ENCODE measurements around the gene RMDN3. TPM values are rescaled to one million over a fixed set of nuclear protein-coding genes. Genes with fewer than 3 reads are reported as not detected.

The RMDN3 gene
- polyA plus RNA-seq, 1 donor = 79.8 TPM

DNA sequence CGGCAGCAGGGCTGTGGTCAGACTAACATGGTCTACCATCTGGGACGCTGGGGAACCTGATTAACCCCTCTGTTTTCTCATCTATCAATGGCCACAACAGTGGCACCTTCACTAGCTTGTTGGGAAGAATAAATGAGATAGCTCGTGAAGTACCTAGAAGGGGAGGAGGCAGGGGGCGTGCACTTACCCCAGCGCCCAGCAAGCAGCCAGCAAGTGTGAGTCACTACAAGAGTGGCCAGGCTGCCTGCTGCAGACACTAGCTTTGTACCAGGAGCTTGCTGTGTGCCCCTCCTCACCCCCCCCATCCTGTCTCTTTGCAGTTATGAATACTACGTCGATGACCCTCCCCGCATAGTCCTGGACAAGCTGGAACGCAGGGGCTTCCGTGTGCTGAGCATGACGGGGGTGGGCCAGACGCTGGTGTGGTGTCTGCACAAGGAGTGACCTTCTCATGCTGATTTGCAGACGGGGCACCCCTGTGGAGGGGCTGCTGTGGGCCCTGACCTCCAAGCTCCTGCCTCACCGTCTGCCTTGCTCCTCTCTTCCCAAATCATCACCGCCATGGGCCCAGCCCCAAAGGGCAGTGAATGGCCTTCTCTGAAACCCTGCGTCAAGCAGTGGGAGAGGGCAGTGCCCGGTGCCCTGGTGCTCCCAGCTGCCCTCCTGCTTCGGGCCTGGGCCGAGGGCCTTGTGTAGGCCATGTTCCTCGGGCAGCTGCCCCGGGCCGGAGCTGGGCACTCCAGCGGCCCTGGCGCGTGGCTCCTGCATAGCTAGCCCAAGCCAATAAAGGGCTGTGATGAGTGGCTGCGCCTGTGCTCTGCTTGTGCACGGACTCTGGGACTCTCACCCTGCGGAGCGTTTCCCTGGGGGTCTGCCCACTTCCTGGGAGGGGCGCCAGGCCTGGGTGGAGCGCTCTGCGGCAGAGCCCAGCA lies 12.1 kb upstream of the RMDN3 start:
- Histone ChIP-seq H3K4me3 (ENCODE audit: low read length) (no peak overlapping the region), H3K4me1 (ENCODE audit: control insufficient read depth, insufficient read depth, low read length) (peaks cover 74% of the 10 kb centered on the region), H3K27ac (ENCODE audit: low read length) (peak overlapping the region; percentile 97), H3K9me3 (ENCODE audit: control insufficient read depth, low read depth, low read length) (peaks cover 3% of the 10 kb centered on the region), H3K27me3 (ENCODE audit: control insufficient read depth, insufficient read depth, low read length) (no peaks in the 10 kb centered on the region), H3K36me3 (ENCODE audit: control insufficient read depth, insufficient read depth, low read length) (peaks cover 39% of the 10 kb centered on the region)
- no CpG with 5 or more reads among the region's 32 CpGs for WGBS (ENCODE audit: insufficient coverage, low lambda C conversion rate)
- DNase-seq = peak in 1 of 2 donors; percentile 22

DNA sequence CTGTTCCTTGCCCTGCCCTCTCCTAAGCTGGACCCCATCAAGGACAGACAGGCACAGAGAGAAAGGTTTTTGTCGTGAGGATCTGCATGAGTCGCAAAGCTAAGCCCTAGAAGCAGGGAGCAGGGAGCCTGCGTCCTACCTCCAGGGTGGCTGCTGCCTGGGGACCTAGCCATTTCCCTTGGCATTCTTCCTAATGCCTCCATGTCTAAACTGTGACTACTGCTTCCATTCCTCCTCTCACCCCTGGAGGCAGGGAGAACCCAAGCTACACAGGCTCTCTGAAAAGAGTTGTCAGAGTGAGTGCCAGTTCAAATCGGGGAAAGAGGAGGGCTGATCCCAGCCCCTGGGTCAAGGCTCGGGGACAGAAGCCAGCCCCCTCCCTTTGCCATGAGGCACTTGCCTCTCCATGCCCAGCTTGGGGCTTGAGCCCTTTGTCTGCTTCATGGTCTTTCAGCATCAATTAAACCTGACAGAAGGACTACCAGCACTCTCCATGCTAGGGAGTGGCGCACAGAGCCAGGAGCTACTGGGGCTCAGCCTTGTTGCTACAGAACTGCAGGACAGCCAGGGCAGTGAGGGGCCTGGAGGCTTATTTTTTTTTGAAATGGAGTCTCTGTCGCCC lies 11.3 kb upstream of the RMDN3 start:
- Histone ChIP-seq H3K36me3 (ENCODE audit: control insufficient read depth, insufficient read depth, low read length) (peaks cover 32% of the 10 kb centered on the region), H3K27me3 (ENCODE audit: control insufficient read depth, insufficient read depth, low read length) (no peaks in the 10 kb centered on the region), H3K4me3 (ENCODE audit: low read length) (no peak overlapping the region), H3K9me3 (ENCODE audit: control insufficient read depth, low read depth, low read length) (peaks cover 3% of the 10 kb centered on the region), H3K4me1 (ENCODE audit: control insufficient read depth, insufficient read depth, low read length) (peaks cover 69% of the 10 kb centered on the region), H3K27ac (ENCODE audit: low read length) (peak overlapping the region; percentile 100)
- DNase-seq = no peak
- WGBS (ENCODE audit: insufficient coverage, low lambda C conversion rate) = no CpG with 5 or more reads among the region's 7 CpGs

DNA sequence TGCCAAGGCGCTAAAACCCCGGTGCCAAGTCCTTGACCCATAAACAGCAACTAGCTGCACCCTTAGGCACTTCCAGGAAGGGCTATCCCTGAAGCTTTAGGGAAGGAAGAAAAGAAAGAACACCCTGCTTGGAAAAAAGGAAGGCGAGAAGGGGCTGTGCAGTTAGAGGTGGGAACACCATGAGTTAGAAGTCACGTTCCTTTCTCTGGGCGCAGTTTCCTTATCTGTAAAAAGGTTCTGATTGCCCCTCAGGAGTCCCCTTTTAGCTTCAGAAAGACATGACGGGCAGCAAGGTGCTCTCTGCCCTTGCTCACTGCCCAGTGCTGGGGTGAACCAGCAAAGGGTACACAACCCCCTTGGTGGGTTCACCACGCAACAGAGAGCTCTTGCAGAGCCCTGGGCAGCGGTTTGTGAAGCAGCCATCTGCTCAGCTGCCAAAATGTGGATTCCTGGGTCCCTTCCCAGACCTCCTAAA lies 9.6 kb upstream of the RMDN3 start:
- Histone ChIP-seq H3K36me3 (ENCODE audit: control insufficient read depth, insufficient read depth, low read length) (peaks cover 32% of the 10 kb centered on the region), H3K27me3 (ENCODE audit: control insufficient read depth, insufficient read depth, low read length) (no peaks in the 10 kb centered on the region), H3K27ac (ENCODE audit: low read length) (peak overlapping the region; percentile 100), H3K4me1 (ENCODE audit: control insufficient read depth, insufficient read depth, low read length) (peaks cover 53% of the 10 kb centered on the region), H3K9me3 (ENCODE audit: control insufficient read depth, low read depth, low read length) (peaks cover 3% of the 10 kb centered on the region), H3K4me3 (ENCODE audit: low read length) (peak overlapping the region; percentile 99)
- WGBS (ENCODE audit: insufficient coverage, low lambda C conversion rate) = no CpG with 5 or more reads among the region's 8 CpGs
- DNase-seq = peak in 1 of 2 donors; percentile 62

DNA sequence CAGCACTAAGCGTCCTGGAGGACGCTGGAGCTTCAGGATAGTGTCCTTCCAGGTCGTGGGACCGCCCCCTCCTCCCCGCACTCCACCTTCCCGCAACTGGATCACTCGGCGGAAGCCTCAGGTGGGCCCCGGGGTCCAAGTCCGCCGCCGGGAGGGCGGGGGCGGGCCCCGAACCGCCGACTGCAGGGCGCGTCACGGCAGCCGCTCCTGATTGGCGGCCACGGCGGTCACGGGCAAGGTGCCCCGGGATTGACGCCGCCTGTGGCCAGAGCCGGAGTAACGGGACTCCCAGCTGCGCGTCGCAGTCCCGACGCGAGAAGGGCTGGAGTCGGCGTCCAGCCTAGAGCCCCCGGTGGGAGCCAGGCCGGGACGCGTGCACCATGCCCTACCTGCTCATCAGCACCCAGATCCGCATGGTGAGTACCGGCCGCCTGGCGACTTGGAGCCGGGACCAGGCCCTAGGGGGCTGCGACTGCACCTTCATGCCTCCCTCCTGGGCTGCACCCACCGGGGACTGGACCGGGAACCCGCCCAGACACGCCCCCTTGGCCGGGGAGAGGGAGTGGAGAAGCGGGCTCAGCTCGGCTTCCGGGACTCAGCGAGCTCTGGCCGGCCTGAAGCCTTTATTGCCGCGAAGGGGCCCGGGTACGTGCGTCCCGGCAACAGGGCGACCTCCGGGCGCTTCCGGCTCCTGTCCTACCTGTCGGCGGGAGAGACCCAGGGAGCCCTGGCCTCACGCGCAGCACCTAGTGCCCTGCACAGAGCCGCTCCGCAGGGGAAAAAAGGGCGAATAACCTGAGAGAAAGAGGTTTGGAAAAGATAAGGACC lies 9.0 kb upstream of the RMDN3 start, which contains the start of gene GCHFR:
Gene GCHFR (plus strand): TSS at position 268 of the 828 bp plus-strand sequence. CDS start 113 bp downstream, at position 381.
- Histone ChIP-seq H3K36me3 (ENCODE audit: control insufficient read depth, insufficient read depth, low read length) (peaks cover 32% of the 10 kb centered on the region), H3K27me3 (ENCODE audit: control insufficient read depth, insufficient read depth, low read length) (no peaks in the 10 kb centered on the region), H3K27ac (ENCODE audit: low read length) (peak within 1 kb of the TSS; percentile 100), H3K9me3 (ENCODE audit: control insufficient read depth, low read depth, low read length) (peaks cover 3% of the 10 kb centered on the region), H3K4me1 (ENCODE audit: control insufficient read depth, insufficient read depth, low read length) (peaks cover 46% of the 10 kb centered on the region), H3K4me3 (ENCODE audit: low read length) (peak within 1 kb of the TSS; percentile 99)
- DNase-seq = peak; percentile 94 to 98
- WGBS (ENCODE audit: insufficient coverage, low lambda C conversion rate) = no CpG with 5 or more reads among the region's 75 CpGs

DNA sequence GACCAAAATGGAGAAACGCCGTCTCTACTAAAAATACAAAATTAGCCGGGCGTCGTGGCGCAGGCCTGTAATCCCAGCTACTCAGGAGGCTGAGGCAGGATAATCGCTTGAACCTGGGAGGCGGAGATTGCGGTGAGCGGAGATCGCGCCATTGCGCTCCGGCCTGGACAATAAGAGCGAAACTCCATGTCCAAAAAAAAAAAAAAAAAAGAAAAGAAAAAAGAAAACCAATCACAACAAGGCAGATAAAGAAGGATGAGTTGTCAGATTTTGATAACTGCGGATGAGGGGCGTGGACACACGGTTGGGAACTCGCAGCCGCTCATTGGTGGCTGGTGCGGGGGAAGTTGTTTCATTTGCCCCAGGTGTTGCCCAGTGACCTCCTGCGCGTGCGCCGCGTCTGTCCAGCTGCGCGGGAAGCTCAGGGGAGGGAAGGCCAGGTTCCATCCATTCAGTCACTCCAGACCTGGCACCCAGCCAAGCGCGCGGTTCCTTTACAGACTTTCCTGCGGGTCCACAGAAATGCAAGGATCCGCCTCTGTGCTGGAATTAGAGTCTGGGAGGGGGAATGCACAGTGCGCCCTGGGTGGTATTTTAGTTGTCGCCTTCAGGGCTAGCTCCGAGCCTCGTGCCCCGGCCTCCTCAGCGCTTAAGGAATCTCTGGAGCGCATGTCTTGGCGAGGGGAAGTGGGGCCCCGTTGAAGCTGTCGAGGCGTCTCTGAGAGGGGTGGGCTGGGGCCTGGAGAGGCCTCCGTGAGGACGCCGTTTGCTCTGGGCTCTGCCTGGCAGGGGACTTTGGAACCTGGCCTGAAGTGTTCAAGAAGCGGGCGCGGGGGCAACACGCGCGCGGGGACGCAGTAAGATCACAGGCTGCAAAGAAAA lies 8.1 kb upstream of the RMDN3 start:
- Histone ChIP-seq H3K36me3 (ENCODE audit: control insufficient read depth, insufficient read depth, low read length) (peaks cover 27% of the 10 kb centered on the region), H3K27me3 (ENCODE audit: control insufficient read depth, insufficient read depth, low read length) (no peaks in the 10 kb centered on the region), H3K9me3 (ENCODE audit: control insufficient read depth, low read depth, low read length) (peaks cover 3% of the 10 kb centered on the region), H3K4me3 (ENCODE audit: low read length) (peak overlapping the region; percentile 99), H3K4me1 (ENCODE audit: control insufficient read depth, insufficient read depth, low read length) (peaks cover 38% of the 10 kb centered on the region), H3K27ac (ENCODE audit: low read length) (peak overlapping the region; percentile 100)
- 60% methylated on average over 1 of the region's 55 CpGs for WGBS (ENCODE audit: insufficient coverage, low lambda C conversion rate)
- DNase-seq = peak in 1 of 2 donors; percentile 89

DNA sequence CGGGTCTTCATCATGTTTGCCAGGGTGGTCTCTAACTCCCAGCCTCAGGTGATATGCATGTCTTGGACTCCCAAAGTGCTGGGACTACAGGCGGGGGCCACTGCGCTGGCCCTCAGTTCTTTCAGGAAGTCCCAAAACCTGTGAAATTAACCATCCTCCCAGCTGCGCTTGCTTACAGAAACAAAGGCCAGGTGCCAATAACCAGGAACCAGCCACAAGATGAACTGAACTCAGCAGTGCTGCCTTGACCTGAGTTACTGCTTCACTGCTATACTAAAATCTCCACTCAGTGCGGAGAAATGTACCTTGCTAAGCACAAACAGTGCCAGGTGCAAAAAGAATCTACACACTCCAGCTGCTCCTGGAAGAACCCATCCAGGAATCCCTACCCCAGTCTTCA lies 4.9 kb upstream of the RMDN3 start:
- Histone ChIP-seq H3K4me1 (ENCODE audit: control insufficient read depth, insufficient read depth, low read length) (peaks cover 20% of the 10 kb centered on the region), H3K36me3 (ENCODE audit: control insufficient read depth, insufficient read depth, low read length) (no peaks in the 10 kb centered on the region), H3K27ac (ENCODE audit: low read length) (no peak overlapping the region), H3K9me3 (ENCODE audit: control insufficient read depth, low read depth, low read length) (peaks cover 3% of the 10 kb centered on the region), H3K27me3 (ENCODE audit: control insufficient read depth, insufficient read depth, low read length) (no peaks in the 10 kb centered on the region), H3K4me3 (ENCODE audit: low read length) (no peak overlapping the region)
- no CpG with 5 or more reads among the region's 5 CpGs for WGBS (ENCODE audit: insufficient coverage, low lambda C conversion rate)
- no peak for DNase-seq

DNA sequence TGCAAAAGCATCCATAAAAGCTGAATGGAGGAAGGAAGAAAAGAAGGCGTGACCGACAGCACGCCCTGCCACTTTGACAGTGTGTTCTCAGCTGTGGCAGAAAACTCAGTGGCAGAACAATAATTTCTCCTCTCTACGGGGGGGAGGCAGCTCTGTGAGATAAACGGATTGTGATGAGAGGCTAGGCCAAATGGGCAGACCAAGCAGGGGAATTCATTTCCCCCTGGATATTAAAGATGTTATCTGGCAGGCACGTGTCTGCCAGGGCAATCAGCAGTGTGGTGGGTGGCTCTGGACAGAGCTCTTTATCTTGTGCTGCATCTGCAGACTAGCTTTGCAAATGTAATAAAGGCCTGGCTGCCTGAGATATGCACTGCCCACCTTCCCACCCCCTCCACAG lies 1.9 kb upstream of the RMDN3 start:
- DNase-seq = no peak
- Histone ChIP-seq H3K27me3 (ENCODE audit: control insufficient read depth, insufficient read depth, low read length) (no peaks in the 10 kb centered on the region), H3K4me3 (ENCODE audit: low read length) (no peak overlapping the region), H3K36me3 (ENCODE audit: control insufficient read depth, insufficient read depth, low read length) (peaks cover 6% of the 10 kb centered on the region), H3K4me1 (ENCODE audit: control insufficient read depth, insufficient read depth, low read length) (peaks cover 22% of the 10 kb centered on the region), H3K27ac (ENCODE audit: low read length) (peak overlapping the region; percentile 8), H3K9me3 (ENCODE audit: control insufficient read depth, low read depth, low read length) (no peaks in the 10 kb centered on the region)
- no CpG with 5 or more reads among the region's 6 CpGs for WGBS (ENCODE audit: insufficient coverage, low lambda C conversion rate)

DNA sequence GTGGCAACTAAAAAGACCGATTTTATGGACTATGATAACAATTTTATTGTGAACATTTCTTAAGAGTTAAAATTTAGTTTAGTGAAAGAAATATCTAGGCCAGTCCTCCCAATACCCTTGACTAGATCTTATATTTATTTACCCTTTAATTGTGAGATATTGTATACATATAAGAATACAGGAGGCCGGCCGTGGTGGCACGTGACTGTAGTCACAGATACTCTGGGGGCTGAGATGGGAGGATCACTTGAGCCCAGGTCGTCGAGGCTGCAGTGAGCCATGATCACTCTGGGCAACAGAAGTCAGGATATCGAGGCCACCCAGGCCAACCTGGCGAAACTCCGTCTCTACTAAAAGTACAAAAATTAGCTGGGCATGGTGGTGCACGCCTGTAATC lies 756 bp upstream of the RMDN3 start:
- no peaks in the 10 kb centered on the region for H3K27me3 ChIP-seq (ENCODE audit: control insufficient read depth, insufficient read depth, low read length)
- 0% methylated on average over 1 of the region's 10 CpGs for WGBS (ENCODE audit: insufficient coverage, low lambda C conversion rate)
- peak overlapping the region; percentile 99 for H3K4me3 ChIP-seq (ENCODE audit: low read length)
- no peak for DNase-seq
- H3K4me1 ChIP-seq (ENCODE audit: control insufficient read depth, insufficient read depth, low read length) = peaks cover 32% of the 10 kb centered on the region
- H3K27ac ChIP-seq (ENCODE audit: low read length) = peak overlapping the region; percentile 95
- no peaks in the 10 kb centered on the region for H3K9me3 ChIP-seq (ENCODE audit: control insufficient read depth, low read depth, low read length)
- peaks cover 15% of the 10 kb centered on the region for H3K36me3 ChIP-seq (ENCODE audit: control insufficient read depth, insufficient read depth, low read length)

DNA sequence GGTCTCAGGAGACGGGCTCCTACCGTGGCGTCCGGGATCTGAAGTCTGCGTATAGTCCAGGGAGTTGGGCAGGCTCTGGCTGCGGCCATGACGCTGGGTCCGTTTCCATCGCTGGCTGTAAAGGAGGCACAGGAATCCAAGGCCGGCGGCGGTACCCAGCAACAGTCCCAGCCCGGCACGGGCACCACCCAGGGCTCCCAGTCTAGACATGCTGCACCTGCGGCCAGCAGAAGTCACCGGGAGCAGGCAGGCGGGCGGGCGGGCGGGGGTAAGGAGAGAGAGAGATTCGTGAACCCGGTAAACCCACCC lies 526 bp downstream of the RMDN3 start:
- H3K27me3 ChIP-seq (ENCODE audit: control insufficient read depth, insufficient read depth, low read length) = no peaks in the 10 kb centered on the region
- peak overlapping the region; percentile 99 for H3K4me3 ChIP-seq (ENCODE audit: low read length)
- H3K9me3 ChIP-seq (ENCODE audit: control insufficient read depth, low read depth, low read length) = no peaks in the 10 kb centered on the region
- DNase-seq = no peak
- H3K27ac ChIP-seq (ENCODE audit: low read length) = peak overlapping the region; percentile 83
- peaks cover 44% of the 10 kb centered on the region for H3K4me1 ChIP-seq (ENCODE audit: control insufficient read depth, insufficient read depth, low read length)
- peaks cover 24% of the 10 kb centered on the region for H3K36me3 ChIP-seq (ENCODE audit: control insufficient read depth, insufficient read depth, low read length)
- WGBS (ENCODE audit: insufficient coverage, low lambda C conversion rate) = no CpG with 5 or more reads among the region's 22 CpGs

All from large intestine (tissue), 3 donors.